ENCODE data around the gene FAM186B.

DNA sequence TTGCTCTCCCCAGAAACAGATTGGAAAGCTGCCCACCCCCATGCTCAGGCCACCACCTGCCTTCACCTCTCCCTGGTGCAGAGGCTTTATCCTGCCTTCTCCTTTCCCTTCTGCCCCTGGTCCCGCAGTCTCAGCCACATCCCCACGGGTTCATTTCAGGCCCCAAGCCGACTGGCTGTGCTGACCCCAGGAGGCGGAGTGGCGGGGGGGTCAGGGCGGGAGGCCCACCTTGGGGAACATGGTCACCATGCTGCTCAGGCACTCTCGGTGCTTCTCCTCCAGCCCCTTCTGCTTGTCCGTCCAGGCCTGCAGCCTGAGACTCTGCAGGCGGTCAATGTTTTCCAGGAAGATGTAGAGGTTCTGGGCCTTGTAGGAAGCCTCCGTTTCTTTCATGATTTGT is 6.9 kb downstream of the FAM186B start:
- TF ChIP-seq, protein P1, sequence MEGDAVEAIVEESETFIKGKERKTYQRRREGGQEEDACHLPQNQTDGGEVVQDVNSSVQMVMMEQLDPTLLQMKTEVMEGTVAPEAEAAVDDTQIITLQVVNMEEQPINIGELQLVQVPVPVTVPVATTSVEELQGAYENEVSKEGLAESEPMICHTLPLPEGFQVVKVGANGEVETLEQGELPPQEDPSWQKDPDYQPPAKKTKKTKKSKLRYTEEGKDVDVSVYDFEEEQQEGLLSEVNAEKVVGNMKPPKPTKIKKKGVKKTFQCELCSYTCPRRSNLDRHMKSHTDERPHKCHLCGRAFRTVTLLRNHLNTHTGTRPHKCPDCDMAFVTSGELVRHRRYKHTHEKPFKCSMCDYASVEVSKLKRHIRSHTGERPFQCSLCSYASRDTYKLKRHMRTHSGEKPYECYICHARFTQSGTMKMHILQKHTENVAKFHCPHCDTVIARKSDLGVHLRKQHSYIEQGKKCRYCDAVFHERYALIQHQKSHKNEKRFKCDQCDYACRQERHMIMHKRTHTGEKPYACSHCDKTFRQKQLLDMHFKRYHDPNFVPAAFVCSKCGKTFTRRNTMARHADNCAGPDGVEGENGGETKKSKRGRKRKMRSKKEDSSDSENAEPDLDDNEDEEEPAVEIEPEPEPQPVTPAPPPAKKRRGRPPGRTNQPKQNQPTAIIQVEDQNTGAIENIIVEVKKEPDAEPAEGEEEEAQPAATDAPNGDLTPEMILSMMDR (IDR thresholded peaks at IDR 0.05) = no peak
- TF ChIP-seq EP300 (IDR thresholded peaks at IDR 0.05) (no peak), POLR2A (IDR thresholded peaks at IDR 0.05) (no peak)
